Right renal cortex interstitium (tissue), 3 donors: ENCODE data around the gene TCF12. TPM values are rescaled to one million over a fixed set of nuclear protein-coding genes. Genes with fewer than 3 reads are reported as not detected.
"Not testable (repeated sequence)": the region's sequence is repeated elsewhere in the genome, so short reads cannot be mapped to it uniquely, and the experiment has no call there.

Experiments
- DNase-seq, 3 donors: peaks; one replicate each; pipeline ENCODE4 v3.0.0-alpha.2; 2013; ENCODE audit warnings: low read depth in 3 of 3, low spot score in 2 of 3
- polyA plus RNA-seq, 3 donors: library from polyadenylated mRNA; unstranded; fragments of 120-200 nt; gene quantifications; one replicate each; pipeline ENCODE4 v1.2.1, GENCODE V29; 2013; ENCODE audit not compliant: insufficient read length in 3 of 3

TCF12 gene
- polyA plus RNA-seq, 3 donors, result 183 to 198 (median 198) TPM

GRCh38 chr15:57158589-57158988, 240.1 kb downstream of the TCF12 start:
- no peak for DNase-seq

GRCh38 chr15:57158997-57159668, 240.7 kb downstream of the TCF12 start:
- no peak for DNase-seq

GRCh38 chr15:57159767-57160166, 241.3 kb downstream of the TCF12 start:
- DNase-seq, result no peak

- no peak for DNase-seq
Measured at GRCh38 chr15:57160823-57161560, 242.5 kb downstream of the TCF12 start.

- not testable (repeated sequence) for DNase-seq
Measured at GRCh38 chr15:57164251-57164650, 245.8 kb downstream of the TCF12 start.

GRCh38 chr15:57165992-57166391, 247.5 kb downstream of the TCF12 start:
- DNase-seq, result no peak

GRCh38 chr15:57167821-57168395, 249.5 kb downstream of the TCF12 start:
- no peak for DNase-seq

GRCh38 chr15:57169643-57170042, 251.2 kb downstream of the TCF12 start:
- no peak for DNase-seq

- DNase-seq, result no peak
Measured at GRCh38 chr15:57171426-57171825, 253.0 kb downstream of the TCF12 start.

GRCh38 chr15:57172925-57173324, 254.5 kb downstream of the TCF12 start:
- DNase-seq, result no peak

GRCh38 chr15:57183041-57183440, 264.6 kb downstream of the TCF12 start:
- no peak for DNase-seq

- no peak for DNase-seq
Measured at GRCh38 chr15:57183614-57184344, 265.3 kb downstream of the TCF12 start.

- no peak for DNase-seq
Measured at GRCh38 chr15:57184502-57184901, 266.1 kb downstream of the TCF12 start.

GRCh38 chr15:57185507-57186074, 267.1 kb downstream of the TCF12 start:
- no peak for DNase-seq

- DNase-seq, result no peak
Measured at GRCh38 chr15:57189466-57189865, 271.0 kb downstream of the TCF12 start.

- DNase-seq, result no peak
Measured at GRCh38 chr15:57190208-57190607, 271.8 kb downstream of the TCF12 start.

GRCh38 chr15:57193161-57193560, 274.7 kb downstream of the TCF12 start:
- no peak for DNase-seq

GRCh38 chr15:57195326-57195725, 276.9 kb downstream of the TCF12 start:
- no peak for DNase-seq

GRCh38 chr15:57196865-57197264, 278.4 kb downstream of the TCF12 start:
- no peak for DNase-seq

GRCh38 chr15:57198131-57198530, 279.7 kb downstream of the TCF12 start:
- no peak for DNase-seq
